ENCODE data around the gene MVD. TPM values are rescaled to one million over a fixed set of nuclear protein-coding genes. Genes with fewer than 3 reads are reported as not detected.

The MVD gene
- total RNA-seq, 1 experiment from 2014 or later: 141 TPM

DNA sequence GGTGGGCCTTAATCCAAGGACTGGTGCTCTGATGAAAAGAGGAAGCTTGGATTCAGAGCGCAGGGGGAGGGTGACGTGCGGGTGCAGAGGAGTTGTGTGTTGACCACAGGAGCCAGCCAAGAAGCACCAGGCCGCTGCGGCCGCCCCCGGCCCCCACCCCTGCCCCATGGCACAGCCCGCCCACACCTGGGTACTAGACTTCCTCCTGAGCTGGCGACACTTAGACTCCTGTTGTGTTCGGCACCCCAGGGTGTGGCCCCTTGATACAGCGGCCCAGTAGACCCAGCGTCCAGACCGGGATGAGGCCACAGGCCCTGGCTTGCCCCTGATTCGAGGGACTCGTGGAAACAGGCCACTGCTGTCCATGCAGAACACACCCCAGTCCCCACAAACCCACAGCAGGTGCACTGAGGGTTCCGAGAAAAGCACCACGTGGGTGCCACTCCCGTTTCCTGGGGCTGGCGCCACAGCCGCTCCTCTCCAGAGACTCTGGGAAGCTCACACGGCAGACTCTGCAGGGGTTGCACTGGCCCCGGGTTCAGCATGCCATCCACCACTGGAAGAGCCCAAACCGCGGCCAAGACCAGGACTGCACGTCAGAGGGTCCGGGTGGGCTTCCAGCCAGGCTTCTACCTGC, 29.2 kb upstream of the MVD start:
- H3K4me1 ChIP-seq: peaks cover 16% of the 10 kb centered on the region
- Mint-ChIP-seq H3K4me3 (ENCODE audit: unreplicated experiment) (no peak overlapping the region), H3K27ac (ENCODE audit: unreplicated experiment) (no peak overlapping the region), H3K4me1 (ENCODE audit: low read depth, unreplicated experiment) (peaks cover 13% of the 10 kb centered on the region), H3K27me3 (ENCODE audit: insufficient read depth, unreplicated experiment) (no peaks in the 10 kb centered on the region), H3K9me3 (ENCODE audit: unreplicated experiment) (no peaks in the 10 kb centered on the region), H3K36me3 (ENCODE audit: insufficient read depth, unreplicated experiment) (peaks cover 4% of the 10 kb centered on the region)
- no peaks in the 10 kb centered on the region for H3K36me3 ChIP-seq (ENCODE audit: control insufficient read depth, insufficient read depth, low read length)
- ChIA-PET POLR2A (no interaction called here), CTCF (no interaction called here)
- TF ChIP-seq, protein P1, sequence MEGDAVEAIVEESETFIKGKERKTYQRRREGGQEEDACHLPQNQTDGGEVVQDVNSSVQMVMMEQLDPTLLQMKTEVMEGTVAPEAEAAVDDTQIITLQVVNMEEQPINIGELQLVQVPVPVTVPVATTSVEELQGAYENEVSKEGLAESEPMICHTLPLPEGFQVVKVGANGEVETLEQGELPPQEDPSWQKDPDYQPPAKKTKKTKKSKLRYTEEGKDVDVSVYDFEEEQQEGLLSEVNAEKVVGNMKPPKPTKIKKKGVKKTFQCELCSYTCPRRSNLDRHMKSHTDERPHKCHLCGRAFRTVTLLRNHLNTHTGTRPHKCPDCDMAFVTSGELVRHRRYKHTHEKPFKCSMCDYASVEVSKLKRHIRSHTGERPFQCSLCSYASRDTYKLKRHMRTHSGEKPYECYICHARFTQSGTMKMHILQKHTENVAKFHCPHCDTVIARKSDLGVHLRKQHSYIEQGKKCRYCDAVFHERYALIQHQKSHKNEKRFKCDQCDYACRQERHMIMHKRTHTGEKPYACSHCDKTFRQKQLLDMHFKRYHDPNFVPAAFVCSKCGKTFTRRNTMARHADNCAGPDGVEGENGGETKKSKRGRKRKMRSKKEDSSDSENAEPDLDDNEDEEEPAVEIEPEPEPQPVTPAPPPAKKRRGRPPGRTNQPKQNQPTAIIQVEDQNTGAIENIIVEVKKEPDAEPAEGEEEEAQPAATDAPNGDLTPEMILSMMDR (IDR thresholded peaks at IDR 0.05; ENCODE audit: insufficient read depth in 1 of 2, low read depth in 1 of 2, low read length in 1 of 2, severe bottlenecking in 1 of 2, unreplicated experiment in 1 of 2): no peak
- H3K9me3 ChIP-seq: no peaks in the 10 kb centered on the region
- DNase-seq: no peak
- no peak overlapping the region for H3K4me3 ChIP-seq (ENCODE audit: low read depth, low read length)
- BruUV-seq (replicated peaks): no TSS peak
- H3K27me3 ChIP-seq (replicated peaks; ENCODE audit: control insufficient read depth, insufficient read depth, low read length): no peaks in the 10 kb centered on the region
- intact Hi-C loops (cut with micrococcal nuclease; ENCODE audit: unreplicated experiment): no loop called here

DNA sequence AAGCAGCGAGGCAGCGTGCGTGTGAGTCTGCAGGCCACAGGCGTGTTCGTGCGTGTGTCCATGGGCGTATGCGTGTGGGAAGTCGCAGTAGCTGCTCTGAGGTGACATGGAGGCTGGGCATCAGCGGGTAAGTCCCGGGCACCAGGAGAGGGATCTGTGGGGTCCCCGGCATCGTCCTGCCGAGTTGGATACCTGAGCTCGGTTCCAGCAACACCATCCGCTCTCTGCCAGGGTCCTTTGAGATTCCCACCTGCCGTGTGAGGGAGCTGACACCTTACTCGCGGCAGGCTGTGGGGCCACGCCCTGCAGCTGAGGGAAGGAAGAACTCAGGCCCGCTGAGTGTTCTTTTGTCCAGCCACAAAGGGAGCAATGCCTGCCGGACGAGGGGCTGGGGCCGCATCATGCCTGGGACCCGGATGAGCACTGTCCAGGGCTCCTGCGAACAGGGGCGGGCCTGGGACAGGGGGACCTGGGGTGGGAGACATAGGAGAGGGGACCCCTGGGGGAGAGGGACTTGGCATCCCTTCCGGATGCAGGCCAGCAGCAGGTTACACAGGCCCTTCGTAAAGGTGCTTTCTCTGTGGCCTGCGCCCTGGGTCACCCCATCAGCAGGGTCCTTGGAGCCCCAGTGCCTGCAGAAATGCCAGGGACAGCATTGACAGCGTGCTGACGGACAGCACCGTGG, 28.4 kb upstream of the MVD start:
- no TSS peak for BruUV-seq (replicated peaks)
- Histone ChIP-seq H3K4me3 (ENCODE audit: low read depth, low read length) (no peak overlapping the region), H3K9me3 (no peaks in the 10 kb centered on the region), H3K4me1 (peaks cover 21% of the 10 kb centered on the region), H3K27me3 (replicated peaks; ENCODE audit: control insufficient read depth, insufficient read depth, low read length) (no peaks in the 10 kb centered on the region), H3K36me3 (ENCODE audit: control insufficient read depth, insufficient read depth, low read length) (no peaks in the 10 kb centered on the region)
- TF ChIP-seq, protein P1 (IDR thresholded peaks at IDR 0.05; ENCODE audit: insufficient read depth in 1 of 2, low read depth in 1 of 2, low read length in 1 of 2, severe bottlenecking in 1 of 2, unreplicated experiment in 1 of 2): no peak
- H3K4me1 Mint-ChIP-seq (ENCODE audit: low read depth, unreplicated experiment): peaks cover 13% of the 10 kb centered on the region
- H3K36me3 Mint-ChIP-seq (ENCODE audit: insufficient read depth, unreplicated experiment): peaks cover 6% of the 10 kb centered on the region
- no peaks in the 10 kb centered on the region for H3K27me3 Mint-ChIP-seq (ENCODE audit: insufficient read depth, unreplicated experiment)
- no peaks in the 10 kb centered on the region for H3K9me3 Mint-ChIP-seq (ENCODE audit: unreplicated experiment)
- ChIA-PET POLR2A (interaction anchor here (0.6 kb wide), 1 partner anchor 993 kb away, joined by 3 read pairs; no protein-coding TSS in a partner anchor), CTCF (no interaction called here)
- no peak overlapping the region for H3K27ac Mint-ChIP-seq (ENCODE audit: unreplicated experiment)
- DNase-seq: no peak
- no peak overlapping the region for H3K4me3 Mint-ChIP-seq (ENCODE audit: unreplicated experiment)
- intact Hi-C loops (cut with micrococcal nuclease; ENCODE audit: unreplicated experiment): no loop called here

DNA sequence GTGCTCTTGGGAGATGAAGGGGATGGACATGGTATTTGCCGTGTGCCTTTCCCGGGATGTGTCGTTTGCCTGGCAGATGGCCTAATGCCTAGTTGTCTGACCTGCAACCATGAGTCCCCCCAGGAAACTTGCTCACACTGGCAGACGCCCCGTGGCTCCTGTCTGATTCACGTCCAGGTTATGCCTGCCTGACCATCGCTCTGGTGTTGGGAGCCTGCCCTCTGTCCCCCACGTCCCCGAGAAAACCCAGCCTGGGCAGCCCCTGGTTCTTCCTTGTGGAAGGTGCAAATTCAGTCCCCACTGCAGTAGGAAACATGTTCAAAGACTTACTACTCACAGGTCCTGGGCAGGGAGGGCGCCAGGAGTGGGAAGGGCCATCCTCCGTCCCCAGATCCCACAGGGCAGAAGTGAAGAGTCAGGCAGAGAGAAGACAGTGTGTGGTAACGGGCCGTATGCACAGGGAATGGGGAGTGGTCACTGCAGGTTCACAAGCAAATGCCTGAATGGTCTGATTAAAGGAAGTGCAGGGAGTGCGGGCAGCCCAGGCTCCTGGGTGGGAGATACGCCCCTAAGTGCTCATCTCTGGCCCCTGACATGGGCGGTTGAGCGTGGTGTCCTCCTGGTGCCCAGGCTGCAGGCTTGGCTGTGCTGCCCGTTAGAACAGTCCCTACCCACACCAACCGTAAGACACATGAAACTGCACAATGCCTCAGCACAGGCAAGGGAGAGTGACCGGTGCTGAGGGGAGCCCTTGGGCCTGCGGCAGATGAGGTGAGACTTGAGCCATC, 27.6 kb upstream of the MVD start:
- no peaks in the 10 kb centered on the region for H3K27me3 Mint-ChIP-seq (ENCODE audit: insufficient read depth, unreplicated experiment)
- Histone ChIP-seq H3K4me1 (peaks cover 21% of the 10 kb centered on the region), H3K27me3 (replicated peaks; ENCODE audit: control insufficient read depth, insufficient read depth, low read length) (no peaks in the 10 kb centered on the region), H3K36me3 (ENCODE audit: control insufficient read depth, insufficient read depth, low read length) (no peaks in the 10 kb centered on the region), H3K4me3 (ENCODE audit: low read depth, low read length) (no peak overlapping the region), H3K9me3 (no peaks in the 10 kb centered on the region)
- intact Hi-C loops (cut with micrococcal nuclease; ENCODE audit: unreplicated experiment): no loop called here
- no peak overlapping the region for H3K4me3 Mint-ChIP-seq (ENCODE audit: unreplicated experiment)
- H3K36me3 Mint-ChIP-seq (ENCODE audit: insufficient read depth, unreplicated experiment): peaks cover 9% of the 10 kb centered on the region
- DNase-seq: no peak
- TF ChIP-seq, protein P1 (IDR thresholded peaks at IDR 0.05; ENCODE audit: insufficient read depth in 1 of 2, low read depth in 1 of 2, low read length in 1 of 2, severe bottlenecking in 1 of 2, unreplicated experiment in 1 of 2): no peak
- H3K4me1 Mint-ChIP-seq (ENCODE audit: low read depth, unreplicated experiment): peaks cover 13% of the 10 kb centered on the region
- ChIA-PET CTCF (no interaction called here), POLR2A (interaction anchor here (0.6 kb wide), 1 partner anchor 994 kb away, joined by 3 read pairs; no protein-coding TSS in a partner anchor)
- no peak overlapping the region for H3K27ac Mint-ChIP-seq (ENCODE audit: unreplicated experiment)
- no peaks in the 10 kb centered on the region for H3K9me3 Mint-ChIP-seq (ENCODE audit: unreplicated experiment)
- BruUV-seq (replicated peaks): no TSS peak

Data from Caco-2 (cell line).